ENCODE results near the gene CD14.
"Not testable (repeated sequence)": the region's sequence is repeated elsewhere in the genome, so short reads cannot be mapped to it uniquely, and the experiment has no call there.

The CD14 gene

DNA sequence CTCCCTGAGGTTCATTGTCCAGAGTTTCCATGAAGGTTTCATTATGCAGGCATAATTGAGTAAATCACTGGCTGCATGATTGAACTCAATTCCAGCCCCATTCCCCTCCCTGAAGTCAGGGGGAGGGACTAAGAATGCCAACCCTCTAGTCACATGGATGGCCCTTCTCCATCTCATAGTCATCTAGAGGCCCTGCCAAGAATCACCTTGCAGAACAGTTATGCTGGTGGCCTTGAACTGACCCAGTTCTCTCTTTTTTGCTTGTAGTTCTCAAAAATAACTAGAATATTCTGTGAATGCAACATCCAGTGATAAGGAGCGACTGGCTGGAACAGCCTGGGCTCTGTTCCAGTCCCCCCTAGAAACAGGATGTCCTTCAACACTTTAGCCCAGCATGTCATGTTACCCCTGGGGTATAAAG lies 36.6 kb downstream of the CD14 start:
- no peak for DNase-seq (ENCODE audit: low read depth)

DNA sequence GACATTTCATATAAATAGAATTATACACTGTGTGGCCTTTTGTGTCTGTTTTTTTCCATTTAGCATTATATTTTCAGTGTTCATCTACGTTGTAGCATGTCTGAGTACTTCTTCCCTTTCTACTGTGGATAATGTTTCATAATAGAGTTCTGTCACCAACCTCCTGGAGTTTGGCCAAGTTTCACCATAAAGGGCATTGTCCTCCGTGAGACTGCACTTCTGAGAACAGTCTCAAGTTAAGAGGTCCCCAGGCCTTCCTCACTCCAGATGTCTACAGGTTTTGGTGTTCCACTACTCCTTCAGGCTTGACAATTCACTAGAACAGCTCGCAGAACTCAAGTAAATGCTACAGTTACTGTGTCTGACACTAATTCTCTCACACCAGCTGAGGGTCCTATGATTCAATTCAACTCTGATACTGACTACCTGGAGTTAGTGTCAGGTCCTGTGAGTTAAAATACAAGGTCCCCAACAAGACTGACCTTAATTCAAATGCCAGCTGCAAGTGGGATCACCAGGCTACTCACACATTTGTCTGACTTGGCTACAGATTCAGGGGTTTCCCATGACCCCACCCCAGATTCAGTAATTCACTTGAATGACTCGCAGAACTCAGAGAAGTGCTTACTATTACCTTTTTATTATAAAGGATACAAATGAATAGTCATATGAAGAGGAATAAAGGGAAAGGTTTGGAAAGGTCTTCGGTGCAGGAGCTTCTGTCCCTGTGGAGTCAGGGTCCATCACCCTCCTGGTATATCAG lies 37.3 kb downstream of the CD14 start:
- DNase-seq (ENCODE audit: low read depth) = no peak

DNA sequence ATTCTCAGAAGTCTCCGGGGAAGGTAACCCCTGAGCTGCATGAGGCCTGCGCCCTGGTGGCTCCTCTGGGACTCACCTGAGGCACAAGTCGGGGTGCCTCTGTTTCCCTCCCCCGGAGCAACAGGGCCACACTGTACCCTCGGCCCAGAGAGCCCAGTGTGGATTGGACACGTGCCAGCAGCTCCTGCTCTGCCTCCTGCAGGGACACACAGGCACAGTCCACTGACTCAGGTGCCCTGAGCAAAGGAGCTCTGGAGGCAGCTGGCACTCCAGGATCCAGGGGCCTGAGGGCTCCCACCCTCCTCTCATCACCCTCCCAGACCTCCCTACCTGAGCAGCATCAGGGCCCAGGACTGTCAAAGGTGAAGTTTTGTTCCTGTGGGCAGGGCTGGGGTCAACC lies 38.8 kb downstream of the CD14 start:
- no peak for DNase-seq (ENCODE audit: low read depth)

DNA sequence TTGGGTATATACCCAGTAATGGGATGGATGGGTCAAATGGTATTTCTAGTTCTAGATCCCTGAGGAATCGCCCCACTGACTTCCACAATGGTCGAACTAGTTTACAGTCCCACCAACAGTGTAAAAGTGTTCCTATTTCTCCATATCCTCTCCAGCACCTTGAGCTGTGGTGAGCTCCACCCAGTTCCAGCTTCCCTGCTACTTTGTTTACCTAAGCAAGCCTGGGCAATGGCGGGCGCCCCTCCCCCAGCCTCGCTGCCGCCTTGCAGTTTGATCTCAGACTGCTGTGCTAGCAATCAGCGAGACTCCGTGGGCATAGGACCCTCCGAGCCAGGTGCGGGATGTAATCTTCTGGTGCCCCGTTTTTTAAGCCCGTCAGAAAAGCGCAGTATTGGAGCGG lies 39.9 kb downstream of the CD14 start:
- not testable (repeated sequence) for DNase-seq (ENCODE audit: low read depth)

DNA sequence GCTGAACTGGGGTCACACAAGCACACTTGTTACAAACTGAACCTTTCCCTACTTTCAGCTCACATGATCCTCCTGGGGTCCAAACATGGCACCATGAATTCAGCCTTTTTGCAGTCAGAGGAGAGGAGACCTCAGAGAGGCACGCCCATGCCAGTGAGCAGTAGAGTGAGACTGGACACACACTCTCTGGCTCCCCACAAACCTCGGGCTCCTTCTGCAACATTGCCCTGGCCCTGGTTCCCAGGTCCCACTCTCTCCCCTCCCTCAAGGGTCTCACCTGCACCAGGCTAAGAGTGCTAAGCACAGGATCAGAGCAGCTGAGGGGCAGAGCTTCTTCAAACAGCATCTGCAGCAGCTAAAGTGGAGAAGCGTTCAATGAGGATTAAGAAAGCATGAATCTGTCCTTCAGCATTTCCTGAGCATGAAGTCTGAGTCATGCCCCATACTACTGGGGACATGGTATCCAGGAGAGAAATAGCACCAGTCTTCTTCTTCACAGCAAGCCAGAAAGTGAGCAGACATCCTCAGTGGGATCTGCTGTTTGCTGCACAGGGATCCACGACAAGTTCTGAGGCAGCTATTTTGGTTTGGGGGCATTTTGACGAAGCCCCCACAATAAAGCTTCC lies 41.1 kb downstream of the CD14 start:
- DNase-seq (ENCODE audit: low read depth) = no peak

DNA sequence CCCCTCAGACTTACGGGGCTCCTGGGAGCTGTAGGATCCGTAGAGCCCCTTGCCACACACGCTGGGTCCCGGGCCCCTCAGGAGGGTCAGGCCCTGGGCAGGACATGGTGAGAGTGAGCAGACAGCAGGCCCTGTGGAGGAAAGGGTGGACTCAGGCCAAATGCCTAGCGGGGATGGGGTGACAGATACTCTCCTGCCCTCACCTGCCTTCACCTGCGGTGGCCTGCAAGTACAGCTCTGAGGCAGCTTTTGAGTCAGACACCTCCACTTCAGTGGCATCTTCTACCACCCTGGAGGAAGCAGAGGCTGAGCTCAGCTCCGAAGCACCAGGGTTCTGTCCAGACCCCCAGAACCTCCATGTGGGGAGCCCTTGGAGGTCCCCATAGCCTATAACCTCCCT lies 42.1 kb downstream of the CD14 start:
- no peak for DNase-seq (ENCODE audit: low read depth)

DNA sequence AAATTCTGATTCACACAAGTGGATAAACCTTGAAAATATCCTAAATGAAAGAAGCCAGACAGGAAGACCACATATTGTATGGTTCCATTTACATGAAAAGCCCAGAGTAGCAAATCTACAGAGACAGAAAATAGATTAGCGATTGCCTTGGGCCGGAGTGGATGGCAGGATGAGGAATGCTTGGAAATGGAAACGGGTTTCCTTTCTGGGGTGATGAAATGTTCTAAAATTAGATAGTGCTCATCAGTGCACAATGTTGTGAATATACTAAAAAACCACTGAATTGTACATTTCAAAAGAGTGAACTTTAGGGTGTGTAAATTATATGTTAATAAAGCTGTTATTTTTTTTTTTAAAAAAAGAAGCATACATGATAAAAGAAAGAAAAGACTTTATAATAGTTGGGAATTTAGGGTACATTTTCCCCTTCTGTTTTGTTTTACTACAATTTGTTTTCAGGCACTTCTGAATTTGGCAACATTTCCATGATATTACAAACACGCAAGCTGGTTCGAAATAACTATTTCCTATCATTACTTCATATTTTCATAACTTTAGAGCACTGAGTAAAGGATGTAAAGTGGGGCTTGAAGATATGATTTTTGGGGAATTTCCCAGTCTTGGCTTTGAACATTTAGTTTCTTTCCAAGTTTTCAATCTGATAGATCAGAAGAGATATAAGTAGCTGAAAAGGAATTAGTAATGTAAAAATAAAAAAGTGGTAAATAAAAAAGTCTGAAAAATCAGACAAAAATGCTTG lies 44.5 kb downstream of the CD14 start:
- DNase-seq (ENCODE audit: low read depth) = no peak

DNA sequence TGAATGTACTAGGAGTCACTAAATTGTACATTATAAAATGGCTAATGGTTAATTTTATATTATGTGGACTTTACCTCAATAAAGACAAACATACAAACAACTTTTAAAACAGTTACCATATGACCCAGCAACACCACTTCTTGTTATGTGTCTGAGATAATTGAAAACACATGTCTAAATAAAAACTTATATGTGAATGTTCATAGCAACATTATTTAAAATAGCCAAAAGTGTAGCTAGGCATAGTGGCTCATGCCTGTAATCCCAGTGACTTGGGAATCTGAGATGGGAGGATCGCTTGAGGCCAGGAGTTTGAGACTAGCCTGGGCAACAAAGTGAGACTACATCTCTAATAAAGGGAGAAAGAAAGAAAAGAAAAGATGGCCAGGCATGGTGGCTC lies 45.5 kb downstream of the CD14 start:
- no peak for DNase-seq (ENCODE audit: low read depth)

Measured in fibroblast of the conjunctiva (primary cell).